ENCODE measurements around the gene PLA2G2C. TPM values are rescaled to one million over a fixed set of nuclear protein-coding genes. Genes with fewer than 3 reads are reported as not detected.

PLA2G2C gene
- total and polyA plus RNA-seq, 2 donors (not counting 3 experiments of a cell fraction or from before 2014, with no cell fraction given) = not detected

- ChIA-PET CTCF (interaction anchor here (1.7 to 2.7 kb wide), 3 partner anchors 8 to 281 kb away, joined by 4 to 67 read pairs (median 7); no protein-coding TSS in a partner anchor), POLR2A (no interaction called here)
- Histone ChIP-seq H3K9ac (replicated peaks; ENCODE audit: extremely low read depth, insufficient read depth, low read length) (no peak overlapping the region), H3K4me2 (ENCODE audit: insufficient read depth, low read length) (no peak overlapping the region), H3K9me3 (replicated peaks; ENCODE audit: control insufficient read depth, insufficient read depth, low read length) (no peaks in the 10 kb centered on the region), H3K79me2 (ENCODE audit: control insufficient read depth, insufficient read depth, low read length) (no peaks in the 10 kb centered on the region), H3K4me3 (replicated peaks in 1 of 3; ENCODE audit: insufficient read depth in 1 of 3, low read depth in 1 of 3, low read length in 3 of 3) (no peak overlapping the region), H3K36me3 (ENCODE audit: control insufficient read depth in 2 of 2, extremely low read depth in 1 of 2, insufficient read depth in 2 of 2, low read length in 2 of 2) (no peaks in the 10 kb centered on the region), H4K20me1 (replicated peaks; ENCODE audit: control insufficient read depth, extremely low read depth, insufficient read depth, low read length) (no peaks in the 10 kb centered on the region), H3K9me1 (replicated peaks; ENCODE audit: control insufficient read depth, extremely low read depth, insufficient read depth, low read length) (no peaks in the 10 kb centered on the region), H3K27ac (ENCODE audit: insufficient read depth, low read depth, low read length) (no peak overlapping the region), H3K27me3 (ENCODE audit: control insufficient read depth in 2 of 2, insufficient read depth in 2 of 2, low read length in 2 of 2) (peaks cover 7% of the 10 kb centered on the region in 2 experiments), H2AFZ (ENCODE audit: low read depth, low read length) (no peak overlapping the region), H3K4me1 (ENCODE audit: control insufficient read depth, extremely low read depth, insufficient read depth, low read length) (no peaks in the 10 kb centered on the region)
- DNase-seq (ENCODE audit: low read depth, low spot score) = no peak
- intact Hi-C loops (cut with micrococcal nuclease) = loop anchor here (5.0 kb wide), 2 partner anchors 151 to 294 kb away; no protein-coding TSS in a partner anchor
- FAIRE-seq = no peak
- dilution Hi-C loops (cut with MboI; ENCODE audit: extremely low pct_ligation_motif_present, low sequenced_read_pairs) = no loop called here
- BruUV-seq (replicated peaks) = no TSS peak
- TF ChIP-seq EZH2 (IDR thresholded peaks at IDR 0.05; ENCODE audit: borderline replicate concordance, low read depth, low read length, severe bottlenecking) (no peak), FOS (IDR thresholded peaks at IDR 0.05; ENCODE audit: borderline replicate concordance, insufficient read depth, low read length) (no peak), POLR2A (IDR thresholded peaks at IDR 0.05; ENCODE audit: low read depth, low read length) (no peak), GATA2 (IDR thresholded peaks at IDR 0.05; ENCODE audit: insufficient read depth, insufficient read length, low read depth, low read length) (no peak), CTCF (IDR thresholded peaks at IDR 0.05; ENCODE audit: extremely low read depth in 1 of 2, insufficient read depth in 1 of 2, low read depth in 1 of 2, low read length in 2 of 2) (no peak), JUN (IDR thresholded peaks at IDR 0.05; ENCODE audit: borderline replicate concordance, insufficient read depth, insufficient read length, low read depth) (no peak), POLR2AphosphoS5 (IDR thresholded peaks at IDR 0.05; ENCODE audit: insufficient read depth, low read depth, low read length) (no peak), MYC (IDR thresholded peaks at IDR 0.05; ENCODE audit: low read depth, low read length) (no peak)
- TF ChIP-seq, protein P1, sequence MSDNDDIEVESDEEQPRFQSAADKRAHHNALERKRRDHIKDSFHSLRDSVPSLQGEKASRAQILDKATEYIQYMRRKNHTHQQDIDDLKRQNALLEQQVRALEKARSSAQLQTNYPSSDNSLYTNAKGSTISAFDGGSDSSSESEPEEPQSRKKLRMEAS (IDR thresholded peaks at IDR 0.05; ENCODE audit: insufficient read depth, insufficient read length) = no peak
Observed at GRCh38 chr1:20211511-20211931, 25.2 kb upstream of the PLA2G2C start.

All from endothelial cell of umbilical vein (primary cell).